Skeletal muscle satellite cell (primary cell): Measurements from ENCODE around the gene SNIP1.
"Not testable (repeated sequence)": the region's sequence is repeated elsewhere in the genome, so short reads cannot be mapped to it uniquely, and the experiment has no call there.

Experiments
- H3K27me3 ChIP-seq: 2 replicates; pipeline ENCODE4 v1.7.0; 2013; ENCODE audit warnings: low read length; ENCODE audit not compliant: control insufficient read depth, insufficient read depth
- H3K36me3 ChIP-seq: 2 replicates; pipeline ENCODE4 v1.7.0; 2013; ENCODE audit warnings: mild to moderate bottlenecking, control low read depth, low read length; ENCODE audit not compliant: insufficient read depth
- H3K4me1 ChIP-seq: 2 replicates; pipeline ENCODE4 v1.7.0; 2013; ENCODE audit warnings: low read length; ENCODE audit not compliant: control insufficient read depth, insufficient read depth
- H3K4me2 ChIP-seq: 2 replicates; pipeline ENCODE4 v1.7.0; 2013; ENCODE audit warnings: mild to moderate bottlenecking, low read length
- H3K4me3 ChIP-seq: 2 replicates; pipeline ENCODE4 v1.7.0; 2013; ENCODE audit warnings: low read length
- H3K9ac ChIP-seq: 2 replicates; pipeline ENCODE4 v1.7.0; 2013; ENCODE audit warnings: mild to moderate bottlenecking, low read depth, low read length, moderate library complexity
- H3K9me3 ChIP-seq: replicated peaks from 2 replicates; pipeline ENCODE4 v1.7.0; 2013; ENCODE audit warnings: mild to moderate bottlenecking, control low read depth, low read length

SNIP1 gene

GRCh38 chr1:37519613-37520012 is 34.5 kb downstream of the SNIP1 start:
- Histone ChIP-seq H3K4me3 (no peak overlapping the region), H3K4me1 (peaks cover 8% of the 10 kb centered on the region), H3K9me3 (no peaks in the 10 kb centered on the region), H3K9ac (no peak overlapping the region), H3K27me3 (no peaks in the 10 kb centered on the region), H3K4me2 (no peak overlapping the region), H3K36me3 (no peaks in the 10 kb centered on the region)

GRCh38 chr1:37518929-37519328 is 35.2 kb downstream of the SNIP1 start:
- not testable (repeated sequence) for H3K9ac ChIP-seq, H3K9me3 ChIP-seq, H3K36me3 ChIP-seq, H3K4me3 ChIP-seq, H3K27me3 ChIP-seq, H3K4me1 ChIP-seq
- peak overlapping the region; percentile 56 for H3K4me2 ChIP-seq

GRCh38 chr1:37518241-37518640 is 35.9 kb downstream of the SNIP1 start:
- H3K9me3 ChIP-seq, H3K27me3 ChIP-seq, H3K36me3 ChIP-seq, H3K4me3 ChIP-seq, H3K4me2 ChIP-seq, H3K9ac ChIP-seq: not testable (repeated sequence)
- H3K4me1 ChIP-seq: peaks cover 12% of the 10 kb centered on the region

- H3K9me3 ChIP-seq: no peaks in the 10 kb centered on the region
- no peaks in the 10 kb centered on the region for H3K27me3 ChIP-seq
- peaks cover 15% of the 10 kb centered on the region for H3K4me1 ChIP-seq
- no peak overlapping the region for H3K4me3 ChIP-seq
- no peak overlapping the region for H3K9ac ChIP-seq
- H3K36me3 ChIP-seq: peaks cover 3% of the 10 kb centered on the region
- H3K4me2 ChIP-seq: no peak overlapping the region
Observed at GRCh38 chr1:37517569-37517968, 36.5 kb downstream of the SNIP1 start.

- no peaks in the 10 kb centered on the region for H3K27me3 ChIP-seq
- peaks cover 17% of the 10 kb centered on the region for H3K36me3 ChIP-seq
- H3K4me3 ChIP-seq: peak overlapping the region; percentile 82
- peaks cover 15% of the 10 kb centered on the region for H3K4me1 ChIP-seq
- H3K4me2 ChIP-seq: peak overlapping the region; percentile 94
- peak overlapping the region; percentile 87 for H3K9ac ChIP-seq
- H3K9me3 ChIP-seq: no peaks in the 10 kb centered on the region
Observed at GRCh38 chr1:37515185-37516034, 38.7 kb downstream of the SNIP1 start.

- Histone ChIP-seq H3K9me3 (no peaks in the 10 kb centered on the region), H3K4me3 (peak within 1 kb of the TSS; percentile 82), H3K4me1 (peaks cover 15% of the 10 kb centered on the region), H3K9ac (peak within 1 kb of the TSS; percentile 87), H3K4me2 (peak within 1 kb of the TSS; percentile 94), H3K36me3 (peaks cover 17% of the 10 kb centered on the region), H3K27me3 (no peaks in the 10 kb centered on the region)
Observed at GRCh38 chr1:37514350-37515184, 39.5 kb downstream of the SNIP1 start, which contains the start of gene MEAF6. TSS of gene MEAF6 (minus strand) at chr1:37514766. CDS start at chr1:37514746, 20 bp downstream.

- peak overlapping the region; percentile 82 for H3K4me3 ChIP-seq
- peaks cover 15% of the 10 kb centered on the region for H3K4me1 ChIP-seq
- peak overlapping the region; percentile 87 for H3K9ac ChIP-seq
- H3K9me3 ChIP-seq: no peaks in the 10 kb centered on the region
- peaks cover 21% of the 10 kb centered on the region for H3K36me3 ChIP-seq
- peak overlapping the region; percentile 94 for H3K4me2 ChIP-seq
- no peaks in the 10 kb centered on the region for H3K27me3 ChIP-seq
Observed at GRCh38 chr1:37513795-37514349, 40.2 kb downstream of the SNIP1 start.

GRCh38 chr1:37509181-37509580 is 44.9 kb downstream of the SNIP1 start:
- H3K4me1 ChIP-seq: peaks cover 7% of the 10 kb centered on the region
- H3K36me3 ChIP-seq: peaks cover 48% of the 10 kb centered on the region
- H3K9me3 ChIP-seq: no peaks in the 10 kb centered on the region
- no peak overlapping the region for H3K4me3 ChIP-seq
- no peak overlapping the region for H3K9ac ChIP-seq
- H3K4me2 ChIP-seq: no peak overlapping the region
- H3K27me3 ChIP-seq: no peaks in the 10 kb centered on the region

- H3K36me3 ChIP-seq: peaks cover 54% of the 10 kb centered on the region
Observed at GRCh38 chr1:37506740-37507139, 47.4 kb downstream of the SNIP1 start.

GRCh38 chr1:37502791-37503190 is 51.3 kb downstream of the SNIP1 start:
- Histone ChIP-seq H3K36me3 (peaks cover 54% of the 10 kb centered on the region), H3K4me1 (peaks cover 21% of the 10 kb centered on the region)
- not testable (repeated sequence) for H3K9me3 ChIP-seq, H3K27me3 ChIP-seq, H3K4me2 ChIP-seq, H3K9ac ChIP-seq, H3K4me3 ChIP-seq

More at GRCh38 chr1:37506740-37507139, 47.4 kb downstream of the SNIP1 start:
- no peaks in the 10 kb centered on the region for H3K27me3 ChIP-seq
- no peaks in the 10 kb centered on the region for H3K9me3 ChIP-seq
- H3K4me3 ChIP-seq: no peak overlapping the region
- H3K9ac ChIP-seq: no peak overlapping the region
- H3K4me1 ChIP-seq: no peaks in the 10 kb centered on the region
- H3K4me2 ChIP-seq: no peak overlapping the region

- H3K9me3 ChIP-seq: no peaks in the 10 kb centered on the region
- no peaks in the 10 kb centered on the region for H3K27me3 ChIP-seq
- peaks cover 48% of the 10 kb centered on the region for H3K36me3 ChIP-seq
- no peak overlapping the region for H3K9ac ChIP-seq
- no peak overlapping the region for H3K4me3 ChIP-seq
- peaks cover 22% of the 10 kb centered on the region for H3K4me1 ChIP-seq
- no peak overlapping the region for H3K4me2 ChIP-seq
Observed at GRCh38 chr1:37502104-37502503, 52.0 kb downstream of the SNIP1 start.
